Hepatocyte (in vitro differentiated cells): ENCODE data around the gene LONP1.
"Not testable (repeated sequence)": the region's sequence is repeated elsewhere in the genome, so short reads cannot be mapped to it uniquely, and the experiment has no call there.

Experiments
- CTCF ChIP-seq: fragments of 200-600 bp; sonication (generic); IDR thresholded peaks from 2 replicates; pipeline ENCODE4 v1.5.1; 2016; ENCODE audit warnings: antibody characterized with exemption, mild to moderate bottlenecking; ENCODE audit not compliant: poor library complexity
- EZH2 ChIP-seq: fragments of 200-600 bp; sonication (generic); IDR thresholded peaks from 2 replicates; pipeline ENCODE4 v1.6.1; 2016; ENCODE audit warnings: antibody characterized with exemption, mild to moderate bottlenecking, borderline replicate concordance

GRCh38 chr19:5688262-5688881 is 31.6 kb downstream of the LONP1 start:
- not testable (repeated sequence) for TF ChIP-seq EZH2, CTCF
